NCI-H446 (cell line): ENCODE data around the gene SLC7A7.
"Not testable (repeated sequence)": the region's sequence is repeated elsewhere in the genome, so short reads cannot be mapped to it uniquely, and the experiment has no call there.

ENCODE experiments used
- DNase-seq, 2 experiments: peaks; one replicate each; lab custom pipeline; 2025; lab: John Stamatoyannopoulos, UW

Gene SLC7A7

GRCh38 chr14:22814941-22815713 lies at the start of gene SLC7A7:
Gene SLC7A7 (minus strand): TSS chr14:22815435. CDS start chr14:22813398, 2,037 bp downstream.
- no peak for DNase-seq

DNA sequence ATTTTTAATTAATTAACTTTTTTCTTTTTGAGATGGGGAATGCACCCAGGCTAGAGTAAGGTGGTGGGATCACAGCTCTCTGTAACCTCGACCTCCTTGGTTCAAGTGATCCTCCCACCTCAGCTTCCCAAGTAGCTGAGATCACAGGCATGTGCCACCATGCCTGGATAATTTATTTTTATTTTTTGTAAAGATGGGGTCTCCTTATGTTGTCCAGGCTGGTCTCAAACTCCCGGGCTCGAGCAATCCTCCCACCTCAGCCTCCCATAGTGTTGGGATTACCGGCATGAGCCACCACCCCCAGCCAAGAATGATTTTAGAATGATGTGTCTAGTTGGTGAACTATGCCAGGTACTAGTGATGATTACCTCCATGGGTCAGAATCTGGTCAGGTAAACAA lies 49.7 kb upstream of the SLC7A7 start:
- no peak for DNase-seq

- no peak for DNase-seq
Measured at GRCh38 chr14:22861651-22862050, 46.4 kb upstream of the SLC7A7 start.

GRCh38 chr14:22860377-22860776 lies 45.1 kb upstream of the SLC7A7 start:
- DNase-seq: not testable (repeated sequence)

DNA sequence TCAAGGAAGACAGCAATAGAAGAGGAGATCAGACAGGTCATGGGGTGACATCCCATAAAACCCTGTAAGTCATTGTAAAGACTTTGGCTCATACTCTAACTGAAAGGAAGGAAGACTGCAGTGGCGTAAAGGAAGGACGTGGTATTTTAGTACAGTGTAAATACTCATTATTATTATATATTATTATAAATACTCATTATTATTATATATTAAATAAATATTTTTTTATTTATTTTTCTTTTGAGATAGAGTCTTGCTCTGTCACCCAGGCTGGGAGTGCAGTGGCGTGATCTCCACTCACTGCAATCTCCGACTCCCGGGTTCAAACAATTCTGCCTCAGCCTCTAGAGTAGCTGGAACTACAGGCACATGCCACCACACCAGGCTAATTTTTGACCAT lies 41.2 kb upstream of the SLC7A7 start:
- DNase-seq: no peak

DNA sequence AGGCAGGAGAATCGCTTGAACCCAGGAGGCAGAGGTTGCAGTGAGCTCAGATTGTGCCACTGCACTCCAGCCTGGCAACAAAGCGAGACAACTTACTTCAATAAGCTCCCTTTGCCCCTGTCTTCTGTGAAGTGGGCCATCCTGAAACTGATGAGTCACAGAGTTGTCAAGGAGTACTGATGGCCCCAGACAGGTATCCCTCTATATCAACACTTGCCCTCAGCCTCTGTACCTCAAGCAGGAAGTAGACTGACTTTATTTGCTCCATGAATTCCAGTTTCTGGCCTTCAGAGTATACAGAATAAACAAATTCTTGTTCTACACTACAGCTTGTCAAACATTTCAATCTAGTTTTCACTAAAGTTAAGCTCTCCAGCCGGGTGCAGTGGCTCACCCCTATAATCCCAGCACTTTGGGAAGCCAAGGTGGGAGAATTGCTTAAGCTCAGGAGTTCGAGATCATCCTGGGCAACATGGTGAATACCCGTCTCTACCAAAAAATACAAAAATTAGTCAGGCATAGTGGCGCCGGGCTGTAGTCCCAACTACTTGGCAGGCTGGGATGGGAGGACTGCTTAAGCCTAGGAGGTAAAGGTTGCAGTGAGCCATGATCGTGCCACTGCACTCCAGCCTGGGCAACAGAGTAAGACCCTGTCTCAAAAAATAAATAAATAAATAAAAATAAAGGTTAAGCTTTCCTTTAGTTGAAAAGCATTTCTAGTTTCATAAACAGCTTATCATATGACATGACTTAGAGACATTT lies 39.9 kb upstream of the SLC7A7 start:
- no peak for DNase-seq

DNA sequence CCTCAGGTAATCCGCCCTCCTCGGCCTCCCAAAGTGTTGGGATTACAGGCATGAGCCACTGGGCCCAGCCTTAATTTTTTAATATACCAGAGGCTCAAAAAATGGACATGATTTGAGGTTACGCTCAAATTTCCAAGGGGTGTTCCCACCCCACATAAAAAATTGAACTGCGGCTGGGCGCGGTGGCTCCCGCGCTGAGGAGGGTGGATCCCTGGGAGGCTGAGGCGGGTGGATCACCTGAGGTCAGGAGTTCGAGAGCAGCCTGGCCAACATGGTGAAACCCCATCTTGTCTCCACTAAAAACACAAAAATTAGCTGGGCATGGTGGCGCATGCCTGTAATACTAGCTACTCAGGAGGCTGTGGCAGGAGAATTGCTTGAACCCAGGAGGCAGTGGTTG lies 39.1 kb upstream of the SLC7A7 start:
- DNase-seq: not testable (repeated sequence)

DNA sequence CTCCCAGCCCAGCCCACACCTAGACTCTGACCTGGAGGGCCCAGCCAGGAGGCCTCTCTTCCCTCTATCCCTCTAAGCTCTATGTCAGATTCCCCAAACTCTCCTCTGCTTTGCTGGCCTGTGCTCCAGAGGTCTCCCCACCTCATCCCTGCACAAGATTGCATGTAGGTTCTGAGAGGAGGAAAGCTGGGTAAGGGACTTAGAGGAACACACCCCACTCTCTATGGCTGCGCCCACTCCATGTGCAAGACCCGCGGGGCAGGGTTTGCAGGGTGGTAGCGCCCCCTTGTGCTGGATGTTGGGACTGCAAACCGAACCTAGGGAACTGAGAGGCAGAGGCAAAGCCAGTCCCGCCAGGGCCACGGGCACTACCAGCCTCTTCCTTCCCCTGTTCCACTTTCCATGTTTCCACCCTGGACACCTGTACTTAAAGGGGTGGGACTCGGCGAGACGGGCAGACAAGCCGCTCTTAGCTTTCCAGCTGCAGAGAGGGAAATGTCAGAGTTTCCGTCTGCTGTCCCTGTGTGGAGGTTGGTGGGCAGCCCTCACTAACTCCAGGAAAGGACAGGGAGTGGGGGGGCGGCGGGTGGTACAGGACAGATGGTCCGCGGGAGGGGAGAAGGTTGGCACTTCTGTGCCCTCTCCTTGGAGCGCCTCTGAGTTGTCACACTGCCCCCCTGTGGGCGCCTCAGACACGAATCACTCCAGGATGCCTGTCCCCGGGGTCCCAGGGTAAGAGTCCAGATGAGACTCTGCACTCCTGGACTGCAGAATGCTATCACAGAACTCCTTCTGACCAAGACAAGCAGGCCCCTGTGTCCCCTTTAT lies 37.9 kb upstream of the SLC7A7 start:
- DNase-seq: peak; percentile 75 to 89

DNA sequence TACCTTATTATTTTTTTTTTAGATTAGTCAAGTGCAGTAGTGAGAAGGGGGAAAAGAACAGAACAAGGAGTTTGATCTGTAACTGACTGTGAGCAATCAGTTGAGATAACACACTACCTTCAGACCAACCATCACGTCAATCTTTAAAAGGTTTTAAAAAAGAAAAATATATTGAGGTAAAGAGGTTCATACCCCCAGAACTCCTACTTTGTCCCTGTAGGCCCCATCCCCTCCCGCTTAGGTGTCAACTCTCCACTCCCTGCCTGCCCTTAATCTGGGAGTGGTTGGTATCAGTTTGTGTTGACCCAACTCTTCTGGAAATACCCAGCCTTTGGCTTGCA lies 37.3 kb upstream of the SLC7A7 start:
- no peak for DNase-seq

GRCh38 chr14:22852178-22852577 lies 36.9 kb upstream of the SLC7A7 start:
- not testable (repeated sequence) for DNase-seq

GRCh38 chr14:22850944-22851764 lies 35.9 kb upstream of the SLC7A7 start:
- DNase-seq: peak; percentile 68 to 79

GRCh38 chr14:22849212-22849819 lies 34.1 kb upstream of the SLC7A7 start:
- DNase-seq: peak in 1 of 2 experiments; percentile 49

DNA sequence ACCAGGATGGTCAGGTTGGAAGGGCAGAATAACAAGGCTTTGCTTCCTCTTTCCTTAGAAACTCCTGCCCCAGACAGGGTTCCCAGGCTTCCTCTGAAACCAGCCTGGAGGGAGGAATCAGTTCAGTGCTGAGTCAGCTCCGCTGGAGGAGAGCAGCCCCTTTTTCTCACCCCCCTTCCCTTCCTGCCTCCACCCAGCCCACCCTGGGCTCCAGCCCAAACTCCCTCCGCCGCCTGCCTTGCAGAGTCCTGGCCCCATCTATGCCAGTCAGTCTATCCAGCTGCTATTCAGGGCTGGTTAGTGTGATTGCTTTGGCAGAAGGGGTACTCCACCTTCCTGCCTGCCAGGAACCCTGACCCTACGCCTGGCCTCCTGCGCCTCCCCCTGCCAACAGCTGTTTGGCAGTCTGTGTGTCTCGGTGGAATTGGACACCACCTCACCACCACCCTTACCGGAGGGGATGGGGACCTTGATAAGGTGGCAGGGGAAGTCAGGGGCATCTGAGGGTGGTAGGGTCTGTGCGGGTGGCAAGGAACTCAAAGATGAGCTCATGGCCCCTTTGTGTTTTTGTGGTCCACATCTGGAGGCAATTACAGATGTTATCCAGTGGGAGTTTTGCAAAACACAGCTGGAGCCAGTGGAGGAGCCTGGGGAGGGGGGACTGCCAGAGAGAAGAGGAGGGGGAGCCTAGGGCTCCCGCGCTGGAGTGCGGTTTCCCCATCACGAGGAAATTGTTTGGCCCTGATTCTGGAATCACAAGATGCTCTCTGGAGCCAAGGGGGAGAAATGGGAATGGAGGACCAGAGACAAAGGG lies 33.3 kb upstream of the SLC7A7 start:
- peak; percentile 66 to 88 for DNase-seq

- no peak for DNase-seq
Measured at GRCh38 chr14:22847661-22848341, 32.6 kb upstream of the SLC7A7 start.

GRCh38 chr14:22846811-22847307 lies 31.6 kb upstream of the SLC7A7 start:
- DNase-seq: no peak

DNA sequence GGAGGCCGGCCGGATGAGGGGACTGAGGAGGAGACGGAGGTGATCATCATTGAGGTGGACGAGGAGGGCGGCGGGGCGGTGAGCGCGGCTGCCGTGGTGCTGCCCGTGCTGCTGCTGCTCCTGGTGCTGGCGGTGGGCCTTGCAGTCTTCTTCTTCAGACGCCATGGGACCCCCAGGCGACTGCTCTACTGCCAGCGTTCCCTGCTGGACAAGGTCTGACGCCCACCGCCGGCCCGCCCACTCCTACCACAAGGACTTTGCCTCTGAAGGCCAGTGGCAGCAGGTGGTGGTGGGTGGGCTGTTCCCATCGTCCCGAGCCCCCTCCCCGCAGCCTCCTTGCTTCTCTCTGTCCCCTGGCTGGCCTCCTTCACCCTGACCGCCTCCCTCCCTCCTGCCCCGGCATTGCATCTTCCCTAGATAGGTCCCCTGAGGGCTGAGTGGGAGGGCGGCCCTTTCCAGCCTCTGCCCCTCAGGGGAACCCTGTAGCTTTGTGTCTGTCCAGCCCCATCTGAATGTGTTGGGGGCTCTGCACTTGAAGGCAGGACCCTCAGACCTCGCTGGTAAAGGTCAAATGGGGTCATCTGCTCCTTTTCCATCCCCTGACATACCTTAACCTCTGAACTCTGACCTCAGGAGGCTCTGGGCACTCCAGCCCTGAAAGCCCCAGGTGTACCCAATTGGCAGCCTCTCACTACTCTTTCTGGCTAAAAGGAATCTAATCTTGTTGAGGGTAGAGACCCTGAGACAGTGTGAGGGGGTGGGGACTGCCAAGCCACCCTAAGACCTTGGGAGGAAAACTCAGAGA lies 30.8 kb upstream of the SLC7A7 start:
- DNase-seq: no peak

DNA sequence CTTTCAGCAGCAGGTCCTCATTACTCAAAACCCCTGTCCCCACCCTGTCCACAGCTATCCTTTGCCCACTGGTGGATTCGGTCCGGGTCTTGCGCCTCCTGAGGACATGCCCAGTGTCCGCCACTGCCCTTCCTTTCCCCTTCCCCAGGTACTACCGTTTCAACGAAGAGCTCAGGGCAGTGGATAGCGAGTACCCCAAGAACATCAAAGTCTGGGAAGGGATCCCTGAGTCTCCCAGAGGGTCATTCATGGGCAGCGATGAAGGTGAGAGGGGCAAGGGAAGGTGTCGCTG lies 29.8 kb upstream of the SLC7A7 start:
- no peak for DNase-seq

GRCh38 chr14:22844221-22845102 lies 29.2 kb upstream of the SLC7A7 start:
- DNase-seq: no peak
